HG03520 (cell line): ENCODE measurements around the gene MUCL3.
"Not testable (repeated sequence)": the region's sequence is repeated elsewhere in the genome, so short reads cannot be mapped to it uniquely, and the experiment has no call there.

ENCODE experiments used
- ATAC-seq: cut with Tn5 transposase; IDR thresholded peaks from one replicate; pipeline ENCODE4 v1.9.1; 2021; ENCODE audit warnings: mild to moderate bottlenecking, moderate library complexity; ENCODE audit not compliant: unreplicated experiment

MUCL3 gene

GRCh38 chr6:30974490-30975252, 33.9 kb downstream of the MUCL3 start:
- ATAC-seq, result no peak

- no peak for ATAC-seq
Measured at GRCh38 chr6:30979141-30979540, 38.4 kb downstream of the MUCL3 start.

DNA sequence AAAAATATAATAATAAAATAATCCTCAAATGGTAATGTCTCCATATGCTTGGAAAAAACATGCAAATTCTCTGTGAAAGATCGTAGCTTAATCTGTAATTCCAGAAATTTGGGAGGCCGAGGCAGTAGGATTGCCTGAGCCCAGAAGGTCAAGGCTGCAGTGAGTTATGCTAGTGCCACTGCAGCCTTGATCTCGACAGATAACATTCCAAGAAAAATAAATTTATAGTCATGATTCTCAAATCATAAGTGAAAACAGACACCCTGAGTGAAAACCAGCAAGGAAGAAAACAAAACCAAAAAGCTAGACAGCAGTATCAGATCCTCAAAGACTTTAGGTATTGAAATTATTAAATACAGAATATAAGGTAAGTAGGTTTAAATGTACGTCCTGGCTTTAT, 38.9 kb downstream of the MUCL3 start:
- ATAC-seq, result no peak

- ATAC-seq, result no peak
Measured at GRCh38 chr6:30981942-30982772, 41.4 kb downstream of the MUCL3 start.

DNA sequence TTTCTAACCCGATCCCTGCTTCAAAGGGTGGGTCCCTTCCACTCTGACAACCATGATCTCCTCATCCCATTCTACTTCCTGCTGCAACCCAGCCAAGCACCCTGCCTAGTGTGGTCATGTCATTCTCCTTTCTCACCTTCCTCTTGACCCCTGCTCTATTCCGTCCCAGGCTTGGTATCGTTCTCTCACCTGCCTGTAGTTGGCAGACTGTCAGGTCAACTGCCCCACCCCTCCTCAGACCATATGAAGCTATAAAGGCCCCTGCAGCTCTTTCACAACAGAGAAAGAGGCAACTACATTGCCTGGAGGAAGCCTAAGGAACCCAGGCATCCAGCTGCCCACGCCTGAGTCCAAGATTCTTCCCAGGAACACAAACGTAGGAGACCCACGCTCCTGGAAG, 42.7 kb downstream of the MUCL3 start, which contains the start of gene MUC21:
Gene MUC21, plus strand, starts transcription at position 280 of the 400 bp plus-strand sequence. CDS start 241 bp downstream, outside the sequence.
- no peak for ATAC-seq

- ATAC-seq, result no peak
Measured at GRCh38 chr6:30985490-30985889, 44.7 kb downstream of the MUCL3 start.

GRCh38 chr6:30987304-30987703, 46.5 kb downstream of the MUCL3 start:
- ATAC-seq, result no peak

- ATAC-seq, result no peak
Measured at GRCh38 chr6:30988209-30988825, 47.5 kb downstream of the MUCL3 start.

- ATAC-seq, result no peak
Measured at GRCh38 chr6:30990422-30991086, 49.8 kb downstream of the MUCL3 start.

DNA sequence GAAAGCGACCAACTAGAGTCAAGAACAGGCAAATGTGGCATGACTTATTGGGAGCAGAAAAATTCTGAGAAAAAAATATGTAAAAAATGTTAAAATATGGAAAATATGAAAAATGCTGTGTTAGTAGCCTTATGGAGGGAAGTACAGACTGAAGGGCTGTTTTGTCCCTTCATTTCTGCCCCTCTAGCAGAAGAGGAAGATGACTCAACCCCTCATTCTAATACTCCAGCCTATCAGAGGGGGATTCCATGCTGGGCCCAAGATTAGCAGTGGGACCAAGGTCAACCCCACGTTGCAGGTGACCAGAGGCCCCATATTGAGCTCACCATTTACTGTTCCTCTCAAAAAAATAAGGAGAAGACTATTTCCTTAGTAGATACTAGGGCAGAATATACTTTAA, 51.1 kb downstream of the MUCL3 start:
- ATAC-seq, result no peak

- no peak for ATAC-seq
Measured at GRCh38 chr6:30997301-30997700, 56.5 kb downstream of the MUCL3 start.

DNA sequence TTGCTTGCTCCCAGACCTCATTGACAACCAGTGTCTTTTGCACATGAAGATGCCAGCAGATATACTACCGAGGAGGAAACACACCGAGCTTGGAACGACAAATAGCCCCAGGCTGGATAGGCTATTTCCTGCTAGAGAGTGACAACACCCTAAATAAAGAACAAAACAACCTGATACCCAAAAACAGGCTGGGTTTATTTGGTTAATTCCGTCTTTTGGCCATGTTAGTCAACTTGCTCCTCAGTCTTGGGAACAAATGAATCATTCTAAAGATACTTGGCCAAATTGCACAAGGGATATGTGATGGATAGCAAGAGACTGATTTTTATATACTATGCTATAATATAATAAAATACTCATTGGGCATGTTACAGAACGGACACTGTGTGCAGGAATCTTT, 58.0 kb downstream of the MUCL3 start:
- no peak for ATAC-seq

DNA sequence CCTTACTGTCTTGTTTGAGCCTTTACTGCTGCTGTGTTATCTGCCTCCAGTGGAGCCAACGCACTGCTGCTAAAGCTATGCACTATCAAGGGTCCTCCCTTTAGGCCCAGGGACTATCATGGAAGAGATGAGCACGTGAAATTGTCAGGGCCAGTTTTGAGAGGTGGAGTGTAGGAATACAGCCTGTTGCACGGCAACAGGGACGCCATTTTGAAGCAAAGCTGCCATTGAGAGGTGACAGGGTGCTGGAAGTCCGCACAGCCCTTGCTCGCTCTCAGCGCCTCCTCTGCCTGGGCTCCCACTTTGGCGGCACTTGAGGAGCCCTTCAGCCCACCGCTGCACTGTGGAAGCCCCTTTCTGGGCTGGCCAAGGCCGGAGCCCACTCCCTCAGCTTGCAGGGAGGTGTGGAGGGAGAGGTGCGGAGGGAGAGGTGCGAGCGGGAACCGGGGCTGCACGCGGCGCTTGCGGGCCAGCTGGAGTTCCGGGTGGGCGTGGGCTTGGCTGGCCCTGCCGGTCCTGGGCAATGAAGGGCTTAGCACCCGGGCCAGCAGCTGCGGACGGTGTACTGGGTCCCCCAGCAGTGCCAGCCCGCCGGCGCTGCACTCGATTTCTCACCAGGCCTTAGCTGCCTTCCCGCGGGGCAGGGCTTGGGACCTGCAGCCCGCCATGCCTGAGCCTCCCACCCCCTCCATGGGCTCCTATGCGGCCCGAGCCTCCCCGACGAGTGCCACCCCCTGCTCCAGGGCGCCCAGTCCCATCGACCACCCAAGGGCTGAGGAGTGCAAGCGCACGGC, 59.5 kb downstream of the MUCL3 start:
- ATAC-seq, result not testable (repeated sequence)

- no peak for ATAC-seq
Measured at GRCh38 chr6:31001281-31001888, 60.6 kb downstream of the MUCL3 start.

DNA sequence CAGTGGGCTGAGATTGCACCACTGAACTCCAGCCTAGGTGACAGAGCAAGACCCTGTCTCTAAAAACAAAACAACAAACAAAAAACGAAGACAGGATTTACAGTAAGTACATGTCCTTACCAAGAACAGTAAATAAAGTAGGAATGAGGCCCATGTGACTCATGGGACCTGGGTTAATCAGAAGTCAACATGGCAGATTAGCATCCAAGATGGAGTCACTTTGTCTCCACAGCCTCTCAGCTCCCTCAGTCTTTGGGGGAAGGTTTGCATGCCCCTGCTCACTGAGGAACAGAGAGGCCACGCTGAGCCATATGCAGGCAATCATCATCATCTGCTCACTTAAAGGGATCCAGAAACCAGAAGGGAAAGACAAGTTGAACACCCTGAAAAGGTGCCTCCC, 61.7 kb downstream of the MUCL3 start:
- no peak for ATAC-seq
